Ovary (tissue), 9 donors: ENCODE results near the gene SLC27A3. TPM values are rescaled to one million over a fixed set of nuclear protein-coding genes. Genes with fewer than 3 reads are reported as not detected.
"Not testable (repeated sequence)": the region's sequence is repeated elsewhere in the genome, so short reads cannot be mapped to it uniquely, and the experiment has no call there.

Experiments
- DNase-seq, 5 donors: peaks; one replicate each; pipeline ENCODE4 v3.0.0-alpha.2; 2019 to 2020
- H3K27ac ChIP-seq, 2 donors: fragments of 200-600 bp; one replicate each; pipeline versions ENCODE4 v1.5.1 to v1.8.0; 2019 to 2022
- H3K27me3 ChIP-seq: fragments of 200-600 bp; one replicate; pipeline ENCODE4 v1.8.0; 2022
- H3K36me3 ChIP-seq: fragments of 200-600 bp; sonication (generic); one replicate; pipeline ENCODE4 v1.5.1; 2019
- H3K4me1 ChIP-seq: one replicate; pipeline ENCODE4 v1.8.1; 2013; ENCODE audit warnings: mild to moderate bottlenecking, moderate library complexity; ENCODE audit not compliant: insufficient read depth
- H3K4me3 ChIP-seq: fragments of 200-600 bp; sonication (generic); one replicate; pipeline ENCODE4 v1.5.1; 2017
- H3K9me3 ChIP-seq, 2 donors: fragments of 200-600 bp in 1 of 2; sonication (generic) in 1 of 2; one replicate each; pipeline versions ENCODE4 v1.5.1 to v1.8.1; 2013 to 2019; ENCODE audit warnings: mild to moderate bottlenecking in 1 of 2, moderate library complexity in 1 of 2
- EP300 ChIP-seq: sonication (generic); formaldehyde crosslinking; IDR thresholded peaks from one replicate; pipeline ENCODE4 v1.6.1; 2017; ENCODE audit warnings: antibody characterized with exemption
- POLR2A ChIP-seq: fragments of 450-650 bp; IDR thresholded peaks from one replicate; pipeline ENCODE4 v1.6.1; 2017; ENCODE audit warnings: antibody characterized with exemption, mild to moderate bottlenecking, moderate library complexity
- whole genome bisulfite sequencing, 3 donors: extraction: QIAGEN DNeasy Blood & Tissue Kit in 1 of 3; methylation state at CpG; one replicate each; pipeline versions ENCODE4 v1.1.5 to v1.1.7; 2013 to 2017; 5-methylcytosine and 5-hydroxymethylcytosine counted together
- intact Hi-C, 4 donors: fragments of 100-400 bp; cut with DNase I; formaldehyde crosslinking; loops; one replicate each; pipeline versions ENCODE4 v1.11.0 to v1.15.1; 2022 to 2023
- polyA plus RNA-seq, 2 donors: library from polyadenylated mRNA; stranded (reverse); fragments of 200-250 nt in 1 of 2; fragments of 350-450 nt in 1 of 2; fragmentation: Illumina TruSeq in 1 of 2; extraction: RNeasy Lipid Tissue Mini Kit (QIAGEN cat#74804) in 1 of 2; gene quantifications; one replicate each; pipeline ENCODE4 v1.2.3, GENCODE V29; 2013 to 2014
- total RNA-seq, 7 donors: library from RNA; depleted of rRNA in 2 of 7; stranded (reverse); fragments of >200 nt in 2 of 7; fragmentation: NEBNext Ultra II Directional in 3 of 7; extraction: Animal tissue kit (Norgen Biotek cat#: 25700) in 3 of 7; gene quantifications; one replicate each; pipeline versions ENCODE4 v1.1.0 to v1.2.4, GENCODE V29; 2016 to 2023
- TF ChIP-seq, protein P1 (sequence below), 3 donors: fragments of 450-650 bp in 2 of 3; fragments of 200-600 bp in 1 of 3; IDR thresholded peaks; one replicate each; pipeline versions ENCODE4 v1.5.1 to v1.8.0; 2016 to 2022; ENCODE audit warnings: antibody characterized with exemption in 3 of 3, mild to moderate bottlenecking in 1 of 3
- donor health status: DM: no; HTN: no; CAD: no; lungs with moderate emphysema.
- donor health status: DM: no; HTN: no; CAD: no.
- donor health status: Bipolar disorder and iron deficiency.
- donor health status: DM: yes; HTN: yes; CAD: no.
- donor health status: DM: no; HTN: no; CAD: no.
- donor health status: DM: yes; HTN: yes; CAD: no.

The SLC27A3 gene
- total and polyA plus RNA-seq, 9 donors = 9.5 to 50.9 (median 31.1) TPM

DNA sequence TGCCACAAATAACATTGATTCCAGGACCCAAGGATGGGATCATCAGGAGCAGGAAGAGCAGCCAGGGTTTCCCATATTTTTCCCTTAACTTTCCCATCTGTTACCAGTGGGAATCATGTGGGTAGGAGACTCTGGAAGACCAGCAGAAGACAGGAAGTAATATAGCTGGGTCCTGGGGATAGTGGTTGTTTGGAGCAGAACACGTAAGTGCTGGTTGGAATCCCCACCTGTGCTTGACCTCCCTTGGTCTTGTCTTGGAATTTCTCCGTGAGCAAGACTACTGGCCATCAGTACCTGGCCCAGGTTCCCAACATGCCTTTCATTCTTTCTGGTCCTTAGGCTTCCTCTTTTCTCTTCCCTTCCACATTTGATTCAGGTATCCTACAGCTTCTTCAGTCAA lies 20.9 kb upstream of the SLC27A3 start:
- intact Hi-C loops = loop anchor here in 1 of 4 donors (5.0 kb wide), 2 partner anchors 72 to 532 kb away; no protein-coding TSS in a partner anchor

DNA sequence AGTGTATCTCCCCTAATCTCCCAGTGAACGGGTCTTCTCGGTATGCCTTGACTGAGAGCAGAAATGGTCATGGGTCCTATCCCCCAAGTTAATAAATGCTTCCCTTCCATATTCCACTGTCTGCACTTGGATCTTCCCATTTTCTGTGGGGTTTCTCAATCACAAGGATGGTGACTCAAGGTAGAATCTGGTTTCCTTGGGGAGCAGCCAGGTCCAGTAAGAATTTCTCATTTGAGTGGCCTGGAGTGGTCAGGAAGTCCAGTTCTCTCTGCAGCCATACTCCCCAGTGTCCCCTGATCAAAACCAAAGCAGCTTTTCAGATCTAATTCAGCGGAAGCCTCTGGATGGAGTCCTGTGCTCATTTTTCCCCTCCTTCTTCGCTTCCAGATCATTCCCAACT lies 14.8 kb upstream of the SLC27A3 start:
- H3K27me3 ChIP-seq = no peaks in the 10 kb centered on the region
- H3K36me3 ChIP-seq = no peaks in the 10 kb centered on the region
- H3K4me3 ChIP-seq = no peak overlapping the region
- 93 to 94% (median 94%) methylated on average over 4 of the region's 4 CpGs for WGBS, 3 donors
- TF ChIP-seq POLR2A = no peak
- TF ChIP-seq, protein P1, sequence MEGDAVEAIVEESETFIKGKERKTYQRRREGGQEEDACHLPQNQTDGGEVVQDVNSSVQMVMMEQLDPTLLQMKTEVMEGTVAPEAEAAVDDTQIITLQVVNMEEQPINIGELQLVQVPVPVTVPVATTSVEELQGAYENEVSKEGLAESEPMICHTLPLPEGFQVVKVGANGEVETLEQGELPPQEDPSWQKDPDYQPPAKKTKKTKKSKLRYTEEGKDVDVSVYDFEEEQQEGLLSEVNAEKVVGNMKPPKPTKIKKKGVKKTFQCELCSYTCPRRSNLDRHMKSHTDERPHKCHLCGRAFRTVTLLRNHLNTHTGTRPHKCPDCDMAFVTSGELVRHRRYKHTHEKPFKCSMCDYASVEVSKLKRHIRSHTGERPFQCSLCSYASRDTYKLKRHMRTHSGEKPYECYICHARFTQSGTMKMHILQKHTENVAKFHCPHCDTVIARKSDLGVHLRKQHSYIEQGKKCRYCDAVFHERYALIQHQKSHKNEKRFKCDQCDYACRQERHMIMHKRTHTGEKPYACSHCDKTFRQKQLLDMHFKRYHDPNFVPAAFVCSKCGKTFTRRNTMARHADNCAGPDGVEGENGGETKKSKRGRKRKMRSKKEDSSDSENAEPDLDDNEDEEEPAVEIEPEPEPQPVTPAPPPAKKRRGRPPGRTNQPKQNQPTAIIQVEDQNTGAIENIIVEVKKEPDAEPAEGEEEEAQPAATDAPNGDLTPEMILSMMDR (IDR thresholded peaks at IDR 0.05) = no peak
- TF ChIP-seq EP300 = no peak
- no peaks in the 10 kb centered on the region for H3K4me1 ChIP-seq
- H3K9me3 ChIP-seq = no peaks in the 10 kb centered on the region
- intact Hi-C loops = loop anchor here in 1 of 4 donors (10.0 kb wide), 1 partner anchor 246 kb away; no protein-coding TSS in a partner anchor
- DNase-seq = no peak
- no peak overlapping the region for H3K27ac ChIP-seq

More for the DNA sequence above, 20.9 kb upstream of the SLC27A3 start:
- Histone ChIP-seq H3K4me1 (peaks cover 8% of the 10 kb centered on the region), H3K36me3 (no peaks in the 10 kb centered on the region), H3K27ac (no peak overlapping the region), H3K27me3 (no peaks in the 10 kb centered on the region), H3K4me3 (no peak overlapping the region), H3K9me3 (no peaks in the 10 kb centered on the region)
- no peak for DNase-seq
- WGBS, 3 donors = 91 to 97% (median 96%) methylated on average over 2 of the region's 2 CpGs
- TF ChIP-seq EP300 (no peak), POLR2A (no peak)
- TF ChIP-seq, protein P1 (IDR thresholded peaks at IDR 0.05) = no peak

DNA sequence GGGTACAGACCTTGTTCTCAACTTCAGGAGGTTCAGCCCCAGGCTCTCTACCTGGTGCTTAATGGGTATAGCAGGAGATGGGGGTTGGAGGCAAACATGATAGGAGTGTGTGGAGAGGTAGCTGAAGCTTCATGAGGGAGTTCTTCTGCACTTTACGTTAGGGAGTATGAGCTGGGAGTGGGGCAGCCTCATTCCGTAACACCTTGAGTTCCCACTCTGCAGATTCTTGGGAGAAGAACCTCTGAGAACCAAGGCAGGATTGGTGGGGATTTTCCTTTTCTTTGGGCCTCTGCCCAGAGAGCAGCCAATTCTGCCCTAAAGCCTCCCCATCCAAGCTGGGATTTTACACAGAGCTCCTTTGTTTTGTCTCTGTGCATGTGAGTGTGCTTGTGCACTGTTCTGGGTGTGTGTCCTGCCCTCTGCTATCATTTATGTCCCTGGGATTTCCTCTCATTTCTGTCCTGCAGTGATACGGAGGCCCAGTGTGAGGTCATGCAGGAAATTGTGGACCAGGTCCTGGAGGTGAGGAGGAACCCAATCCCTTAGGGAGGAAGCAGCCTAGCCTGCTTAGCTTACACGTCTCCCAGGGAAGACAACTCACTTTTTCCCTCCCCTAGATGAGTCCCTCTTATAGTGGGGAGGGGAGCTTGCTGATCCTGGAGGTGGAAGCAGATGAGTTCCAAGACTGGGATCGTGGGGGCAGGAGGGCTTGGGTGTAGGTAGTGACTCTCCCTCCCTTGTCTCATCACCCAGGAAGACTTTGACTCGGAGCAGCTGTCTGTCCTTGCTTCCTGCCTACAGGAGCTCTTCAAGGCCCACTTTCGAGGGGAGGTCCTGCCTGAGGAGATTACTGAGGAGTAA lies 11.6 kb upstream of the SLC27A3 start:
- DNase-seq = no peak
- Histone ChIP-seq H3K4me3 (no peak overlapping the region), H3K4me1 (no peaks in the 10 kb centered on the region), H3K36me3 (no peaks in the 10 kb centered on the region), H3K9me3 (no peaks in the 10 kb centered on the region), H3K27me3 (no peaks in the 10 kb centered on the region), H3K27ac (no peak overlapping the region)
- intact Hi-C loops = loop anchor here in 1 of 4 donors (10.0 kb wide), 1 partner anchor 249 kb away; no protein-coding TSS in a partner anchor
- TF ChIP-seq EP300 = no peak
- peak; percentile 3 for TF ChIP-seq POLR2A
- TF ChIP-seq, protein P1 (IDR thresholded peaks at IDR 0.05) = no peak
- 57 to 60% (median 58%) methylated on average over 7 of the region's 7 CpGs for WGBS, 3 donors

DNA sequence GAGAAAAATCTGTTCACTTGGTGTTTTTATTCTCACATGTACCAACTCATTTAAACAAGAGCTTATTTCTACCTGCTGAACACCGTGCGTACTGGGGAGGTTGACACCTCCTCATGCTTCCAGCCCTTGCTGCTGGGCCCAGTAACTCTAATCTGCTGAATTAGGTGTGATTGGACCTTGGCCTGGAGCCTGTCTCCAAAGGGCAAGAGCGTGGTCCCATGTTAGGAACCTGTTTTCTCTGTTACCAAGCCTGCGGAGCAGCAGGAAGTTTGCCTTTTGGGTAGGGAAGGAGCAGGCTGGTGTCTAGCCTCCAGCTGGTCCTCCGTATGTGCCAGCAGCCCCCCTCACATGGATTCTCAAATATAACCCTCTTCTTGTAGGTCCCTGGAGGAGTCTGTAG lies 10.9 kb upstream of the SLC27A3 start:
- H3K4me3 ChIP-seq = no peak overlapping the region
- no peaks in the 10 kb centered on the region for H3K4me1 ChIP-seq
- TF ChIP-seq EP300 (no peak), POLR2A (no peak)
- TF ChIP-seq, protein P1 (IDR thresholded peaks at IDR 0.05) = no peak
- intact Hi-C loops = loop anchor here in 1 of 4 donors (10.0 kb wide), 1 partner anchor 250 kb away; no protein-coding TSS in a partner anchor
- no peak for DNase-seq
- no peak overlapping the region for H3K27ac ChIP-seq
- no peaks in the 10 kb centered on the region for H3K27me3 ChIP-seq
- H3K36me3 ChIP-seq = no peaks in the 10 kb centered on the region
- WGBS, 3 donors = 78 to 83% (median 79%) methylated on average over 5 of the region's 5 CpGs
- H3K9me3 ChIP-seq = no peaks in the 10 kb centered on the region

DNA sequence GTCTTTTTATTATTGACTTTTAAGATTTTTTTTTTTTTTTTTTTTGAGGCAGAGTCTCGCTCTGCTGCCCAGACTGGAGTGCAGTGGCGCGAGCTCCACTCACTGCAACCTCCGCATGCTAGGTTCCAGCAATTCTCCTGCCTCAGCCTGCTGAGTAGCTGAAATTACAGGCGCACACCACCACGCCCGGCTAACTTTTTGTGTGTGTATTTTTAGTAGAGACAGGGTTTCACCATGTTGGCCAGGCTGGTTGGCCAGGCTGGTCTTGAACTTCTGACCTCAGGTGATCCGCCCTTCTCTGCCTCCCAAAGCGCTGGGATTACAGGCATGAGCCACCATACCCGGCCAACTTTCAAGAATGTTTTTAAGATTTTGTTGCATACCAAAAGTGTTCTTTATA lies 8.5 kb upstream of the SLC27A3 start:
- not testable (repeated sequence) for H3K9me3 ChIP-seq, H3K4me1 ChIP-seq, H3K27ac ChIP-seq, H3K27me3 ChIP-seq, DNase-seq, H3K4me3 ChIP-seq, H3K36me3 ChIP-seq
- WGBS, 3 donors = 92 to 94% (median 93%) methylated on average over 10 of the region's 10 CpGs
- intact Hi-C loops = loop anchor here in 1 of 4 donors (10.0 kb wide), 1 partner anchor 252 kb away; no protein-coding TSS in a partner anchor
